Upper lobe of left lung (tissue), 4 donors: Measurements from ENCODE around the gene TAF11L5.
"Not testable (repeated sequence)": the region's sequence is repeated elsewhere in the genome, so short reads cannot be mapped to it uniquely, and the experiment has no call there.

Source experiments
- CTCF ChIP-seq, 6 experiments: fragments of 450-650 bp in 4 of 6; fragments of 200-600 bp in 2 of 6; sonication (generic) in 2 of 6; IDR thresholded peaks; one replicate each; pipeline ENCODE4 v1.5.1; 2016 to 2019; ENCODE audit warnings: antibody characterized with exemption in 6 of 6
- POLR2A ChIP-seq, 4 donors: fragments of 450-650 bp; IDR thresholded peaks; one replicate each; pipeline ENCODE4 v1.5.1; 2016 to 2017; ENCODE audit warnings: antibody characterized with exemption in 4 of 4, mild to moderate bottlenecking in 2 of 4
- POLR2AphosphoS5 ChIP-seq, 2 donors: sonication (generic); formaldehyde crosslinking; IDR thresholded peaks; one replicate each; pipeline ENCODE4 v1.5.1; 2017; ENCODE audit warnings: antibody characterized with exemption in 2 of 2

GRCh38 chr5:17517526-17517925, 7.5 kb upstream of the TAF11L5 start:
- not testable (repeated sequence) for TF ChIP-seq CTCF, POLR2A, POLR2AphosphoS5 (IDR thresholded peaks at IDR 0.05)
